Central memory CD8-positive, alpha-beta T cell (primary cell): ENCODE data around the gene ITGA11.
A peak's percentile ranks its signal among the peaks of the same experiment; 100 is the strongest.

Source experiments
- ATAC-seq: fragments of 150-1000 bp; cut with Tn5 transposase; replicated peaks from 2 replicates; pipeline ENCODE4 v1.10.0; 2022; ENCODE audit warnings: mild to moderate bottlenecking, moderate FRiP score, moderate number of reproducible peaks; ENCODE audit not compliant: poor library complexity, severe bottlenecking; ENCODE audit errors: extremely low read depth
- DNase-seq, 2 donors: peaks; one replicate each; pipeline ENCODE4 v3.0.0; 2021; ENCODE audit warnings: low spot score in 2 of 2
- H3K27ac Mint-ChIP-seq: one replicate; pipeline ENCODE4 v1.8.0; 2022; ENCODE audit warnings: low read depth, mild to moderate bottlenecking, moderate library complexity, mixed read lengths
- H3K27me3 Mint-ChIP-seq: one replicate; pipeline ENCODE4 v1.8.0; 2022; ENCODE audit warnings: mixed read lengths
- H3K36me3 Mint-ChIP-seq: one replicate; pipeline ENCODE4 v1.8.0; 2022; ENCODE audit warnings: mild to moderate bottlenecking, moderate library complexity, mixed read lengths; ENCODE audit not compliant: insufficient read depth
- H3K4me1 Mint-ChIP-seq: one replicate; pipeline ENCODE4 v1.8.0; 2022; ENCODE audit warnings: mixed read lengths
- H3K4me3 Mint-ChIP-seq: one replicate; pipeline ENCODE4 v1.8.0; 2022; ENCODE audit warnings: mild to moderate bottlenecking, moderate library complexity, mixed read lengths
- H3K9me3 Mint-ChIP-seq: one replicate; pipeline ENCODE4 v1.8.0; 2022; ENCODE audit warnings: mixed read lengths

Gene ITGA11

DNA sequence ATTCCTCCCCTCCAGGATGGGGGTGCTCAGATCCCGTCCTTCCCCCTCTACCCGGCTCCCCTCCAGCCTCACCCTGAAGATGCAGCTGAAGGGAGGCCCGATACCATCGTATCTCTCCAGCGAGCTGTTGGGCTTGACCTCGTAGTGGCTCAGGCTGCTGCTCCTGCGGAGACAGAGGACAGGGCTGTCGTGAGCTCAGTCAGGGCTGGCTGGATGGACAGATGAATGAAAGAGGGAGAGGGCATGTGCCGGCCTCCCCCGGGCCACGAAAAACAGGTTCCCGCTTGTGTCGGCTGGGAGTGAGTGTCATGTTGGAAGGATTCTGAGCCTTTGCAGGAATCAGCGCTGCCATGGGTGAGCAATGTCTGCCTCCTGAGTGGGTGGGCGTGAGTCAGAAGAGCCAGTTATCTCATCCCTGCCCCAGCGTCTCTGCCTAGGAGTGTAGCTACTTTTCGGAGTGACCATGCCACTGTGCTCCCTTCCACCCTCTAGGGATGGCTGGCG lies 119.2 kb downstream of the ITGA11 start:
- H3K4me3 Mint-ChIP-seq: no peak overlapping the region
- ATAC-seq (no peak), DNase-seq (no peak)
- H3K27ac Mint-ChIP-seq: no peak overlapping the region
- no peaks in the 10 kb centered on the region for H3K4me1 Mint-ChIP-seq
- H3K9me3 Mint-ChIP-seq: no peaks in the 10 kb centered on the region
- H3K36me3 Mint-ChIP-seq: no peaks in the 10 kb centered on the region
- peaks cover 60% of the 10 kb centered on the region for H3K27me3 Mint-ChIP-seq

DNA sequence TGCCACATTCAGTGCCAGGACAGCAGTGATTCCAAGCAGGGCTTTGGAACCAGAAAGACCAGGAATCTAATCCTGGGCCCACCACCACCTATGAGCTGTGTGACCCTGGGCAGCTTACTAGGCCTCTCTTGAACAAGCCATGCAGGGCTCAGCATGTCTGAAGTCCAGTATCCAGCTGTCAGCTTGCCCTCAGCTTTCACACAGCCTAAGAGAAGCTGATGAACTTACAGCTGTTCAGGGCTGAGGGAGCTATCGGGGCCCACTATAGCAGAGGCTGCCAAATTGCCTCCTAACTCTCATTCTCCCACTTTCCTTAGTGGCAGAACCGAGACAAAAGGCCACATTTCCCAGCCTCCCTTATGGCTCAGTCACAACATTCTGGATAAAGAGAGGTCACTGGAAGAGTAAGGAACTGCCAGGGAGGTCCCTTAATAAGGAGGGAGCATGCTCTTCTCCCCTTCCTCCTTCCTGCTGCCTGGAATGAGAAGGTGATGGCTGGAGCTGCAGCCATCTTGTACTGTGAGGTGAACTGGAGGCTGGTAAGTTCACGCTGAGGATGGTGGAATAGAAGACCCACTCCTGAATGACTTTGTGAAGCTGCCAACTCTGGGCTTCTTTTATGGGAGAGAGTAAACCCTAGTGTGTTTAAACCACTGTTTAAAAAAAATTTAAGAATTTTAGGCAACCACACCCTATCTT lies 120.0 kb downstream of the ITGA11 start:
- H3K36me3 Mint-ChIP-seq: no peaks in the 10 kb centered on the region
- no peaks in the 10 kb centered on the region for H3K9me3 Mint-ChIP-seq
- no peak overlapping the region for H3K4me3 Mint-ChIP-seq
- ATAC-seq (no peak), DNase-seq (no peak)
- H3K27me3 Mint-ChIP-seq: peaks cover 60% of the 10 kb centered on the region
- peaks cover under 1% of the 10 kb centered on the region for H3K4me1 Mint-ChIP-seq
- no peak overlapping the region for H3K27ac Mint-ChIP-seq

DNA sequence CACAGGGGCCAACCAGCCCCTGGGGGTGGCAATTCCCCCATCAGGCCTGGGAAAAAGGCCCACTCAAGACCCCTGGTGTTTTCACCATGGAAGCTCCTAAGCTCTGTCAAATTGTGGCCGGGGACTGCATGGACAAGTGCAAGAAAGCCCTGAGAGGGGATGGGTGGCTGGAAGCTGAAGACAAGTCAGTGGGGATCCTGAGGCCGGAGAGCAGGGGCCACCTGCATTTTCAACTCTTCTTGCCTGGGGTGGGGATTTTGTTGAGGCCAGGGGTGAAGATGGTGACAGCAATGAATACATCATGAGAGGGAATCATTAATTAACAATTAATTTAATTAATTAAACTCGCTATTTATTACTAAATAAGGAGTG lies 120.5 kb downstream of the ITGA11 start:
- Mint-ChIP-seq H3K9me3 (no peaks in the 10 kb centered on the region), H3K4me1 (peaks cover 6% of the 10 kb centered on the region), H3K36me3 (no peaks in the 10 kb centered on the region), H3K27me3 (peaks cover 60% of the 10 kb centered on the region), H3K4me3 (no peak overlapping the region), H3K27ac (no peak overlapping the region)
- no peak for DNase-seq
- no peak for ATAC-seq

DNA sequence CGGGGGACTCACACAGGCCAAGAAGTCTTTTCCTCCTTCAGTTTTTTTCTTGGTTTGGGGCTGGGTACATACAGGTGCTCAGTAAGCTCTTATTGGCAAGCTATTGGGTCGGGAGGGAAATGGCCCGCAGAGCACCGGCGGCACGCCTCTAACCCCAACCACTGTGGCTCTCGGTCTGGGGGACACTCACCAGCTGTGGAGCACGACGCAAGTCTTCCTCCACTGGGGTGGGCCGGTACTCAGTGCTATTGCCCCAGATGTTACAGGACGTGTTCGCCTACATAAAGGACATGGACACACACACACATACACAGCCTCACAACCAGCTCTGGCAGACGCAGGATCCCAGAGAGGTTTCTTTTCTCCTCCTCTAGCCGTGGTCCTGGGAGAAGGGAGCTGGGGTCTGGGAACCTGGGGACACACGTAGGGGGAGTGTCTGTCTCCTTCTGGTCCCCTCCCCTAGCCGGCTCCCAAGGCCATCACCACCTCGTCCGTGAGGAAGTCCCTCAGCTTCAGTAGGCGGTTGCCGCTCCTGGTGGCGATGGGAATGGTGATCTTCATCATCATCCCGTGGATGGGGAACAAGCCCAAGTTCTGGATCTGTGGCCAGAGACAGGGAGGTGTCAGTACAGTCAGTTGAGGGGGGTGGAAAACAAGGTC lies 121.0 kb downstream of the ITGA11 start:
- Mint-ChIP-seq H3K27ac (no peak overlapping the region), H3K4me3 (no peak overlapping the region), H3K27me3 (peaks cover 60% of the 10 kb centered on the region), H3K4me1 (peaks cover 10% of the 10 kb centered on the region), H3K9me3 (no peaks in the 10 kb centered on the region), H3K36me3 (no peaks in the 10 kb centered on the region)
- DNase-seq (no peak), ATAC-seq (no peak)

DNA sequence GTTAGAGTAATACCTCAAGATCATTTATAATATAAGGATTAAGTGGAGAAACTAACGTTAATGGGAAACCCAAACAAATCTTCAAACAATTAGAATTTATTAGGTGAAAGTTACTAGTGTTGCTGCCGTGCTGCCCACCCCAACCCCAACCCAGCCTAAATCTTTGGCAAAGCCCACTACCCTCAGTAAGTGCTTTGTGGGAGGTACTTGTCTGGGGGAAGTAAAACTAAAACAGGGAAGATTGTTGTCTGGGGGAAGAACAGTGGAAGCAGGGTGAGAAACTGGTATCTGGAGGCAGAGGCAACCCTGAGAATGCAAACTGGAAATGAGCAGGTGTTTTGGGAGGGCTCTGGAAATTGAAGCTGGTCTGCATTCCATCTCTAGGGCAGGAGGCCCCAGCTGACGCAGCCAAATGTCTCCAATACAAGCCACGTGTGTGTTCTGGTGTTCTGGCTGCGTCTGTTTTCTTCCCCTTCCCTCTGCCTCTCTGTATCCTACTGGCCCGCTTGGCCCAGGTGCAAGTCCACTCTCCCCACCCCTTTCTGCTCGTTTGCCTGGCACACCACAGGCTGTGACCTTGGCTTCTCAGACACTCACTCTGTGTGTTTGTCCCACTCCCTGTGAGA lies 121.7 kb downstream of the ITGA11 start:
- no peak overlapping the region for H3K4me3 Mint-ChIP-seq
- peaks cover 56% of the 10 kb centered on the region for H3K27me3 Mint-ChIP-seq
- ATAC-seq (no peak), DNase-seq (no peak)
- H3K4me1 Mint-ChIP-seq: peaks cover 10% of the 10 kb centered on the region
- no peaks in the 10 kb centered on the region for H3K36me3 Mint-ChIP-seq
- H3K27ac Mint-ChIP-seq: no peak overlapping the region
- H3K9me3 Mint-ChIP-seq: no peaks in the 10 kb centered on the region

DNA sequence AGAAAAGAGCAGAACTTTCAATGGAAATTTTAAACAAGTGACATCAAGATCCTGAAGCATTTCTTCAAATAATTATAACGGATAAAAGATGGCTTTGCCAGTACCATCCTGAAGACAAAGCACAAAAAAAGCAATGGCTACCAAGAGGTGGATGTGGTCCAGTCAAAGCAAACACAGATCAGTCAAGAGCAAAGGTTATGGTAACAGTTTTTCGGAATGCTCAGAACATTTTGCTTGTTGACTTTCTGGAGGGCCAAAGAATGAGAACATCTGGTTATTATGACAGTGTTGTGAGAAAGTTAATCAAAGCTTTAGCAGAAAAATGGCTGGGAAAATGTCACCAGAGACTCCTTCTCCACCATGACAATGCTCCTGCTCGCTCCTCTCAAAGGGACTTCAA lies 122.9 kb downstream of the ITGA11 start:
- Mint-ChIP-seq H3K9me3 (no peaks in the 10 kb centered on the region), H3K36me3 (no peaks in the 10 kb centered on the region), H3K27ac (peak overlapping the region; percentile 55), H3K4me3 (no peak overlapping the region), H3K4me1 (peaks cover 10% of the 10 kb centered on the region), H3K27me3 (peaks cover 44% of the 10 kb centered on the region)
- ATAC-seq (no peak), DNase-seq (no peak)

DNA sequence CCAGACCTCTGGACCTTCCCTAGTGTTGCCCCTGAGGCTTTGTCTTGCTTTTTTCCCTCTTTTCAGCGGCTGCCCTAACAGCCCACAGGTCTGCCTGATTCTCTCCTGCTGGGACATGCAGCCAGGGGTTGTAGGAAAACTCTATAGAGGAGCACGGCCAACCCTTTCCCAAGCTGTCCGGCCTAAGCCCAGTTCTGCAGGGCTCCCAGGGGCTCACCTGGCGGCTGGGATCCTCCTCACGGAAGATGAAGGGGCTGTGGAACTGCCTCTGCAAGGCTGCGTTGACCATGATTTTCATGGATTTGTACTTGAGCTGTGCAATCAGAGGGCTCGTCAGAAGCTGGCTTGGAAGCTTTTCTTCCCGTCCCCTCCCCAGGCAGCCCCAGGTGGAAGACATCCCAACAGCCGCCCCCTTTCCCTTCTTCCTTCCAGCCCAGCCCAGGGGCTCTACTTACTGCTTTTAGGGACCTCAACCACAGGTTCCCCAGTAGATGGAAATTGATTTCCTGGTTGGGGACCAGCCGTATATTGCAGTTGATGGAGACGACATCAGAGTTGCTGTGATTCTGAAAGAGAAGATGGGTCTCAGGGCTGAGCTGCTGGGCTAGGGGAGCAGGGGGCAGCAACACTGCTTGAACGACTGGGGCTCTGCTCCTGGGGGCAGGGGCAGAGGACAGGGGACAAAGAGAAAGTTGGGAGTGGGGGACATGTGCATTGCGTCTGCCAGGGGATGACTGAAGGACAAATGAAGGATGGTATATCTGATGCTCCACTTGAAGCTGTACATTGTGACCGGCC lies 124.6 kb downstream of the ITGA11 start:
- no peaks in the 10 kb centered on the region for H3K36me3 Mint-ChIP-seq
- peaks cover 10% of the 10 kb centered on the region for H3K4me1 Mint-ChIP-seq
- DNase-seq (no peak), ATAC-seq (no peak)
- H3K27ac Mint-ChIP-seq: no peak overlapping the region
- peaks cover 27% of the 10 kb centered on the region for H3K27me3 Mint-ChIP-seq
- no peaks in the 10 kb centered on the region for H3K9me3 Mint-ChIP-seq
- no peak overlapping the region for H3K4me3 Mint-ChIP-seq

DNA sequence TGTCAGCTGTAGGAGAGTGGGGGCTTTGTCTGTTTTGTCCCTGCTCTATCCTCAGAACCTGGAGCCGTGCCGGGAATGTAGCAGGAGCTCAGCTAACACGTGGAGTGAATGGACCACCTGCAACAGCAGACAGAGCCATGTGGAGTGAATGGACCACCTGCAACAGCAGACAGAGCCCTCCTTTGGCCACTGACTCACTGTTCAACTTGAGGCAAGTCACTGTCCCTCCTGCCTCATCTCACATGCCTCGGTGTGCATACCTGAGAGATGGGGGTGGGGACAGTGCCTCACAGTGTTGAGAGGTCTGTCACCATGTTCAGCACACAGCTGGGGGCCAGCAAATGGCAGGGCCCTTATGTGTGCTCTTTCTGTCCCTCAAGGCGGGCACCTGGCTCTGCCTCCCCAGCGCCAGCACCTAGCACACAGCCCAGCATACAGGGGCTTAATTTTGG lies 126.5 kb downstream of the ITGA11 start:
- ATAC-seq: no peak
- Mint-ChIP-seq H3K27me3 (peaks cover 19% of the 10 kb centered on the region), H3K27ac (no peak overlapping the region), H3K4me3 (no peak overlapping the region), H3K4me1 (peaks cover 16% of the 10 kb centered on the region), H3K9me3 (no peaks in the 10 kb centered on the region), H3K36me3 (no peaks in the 10 kb centered on the region)
- DNase-seq: no peak

DNA sequence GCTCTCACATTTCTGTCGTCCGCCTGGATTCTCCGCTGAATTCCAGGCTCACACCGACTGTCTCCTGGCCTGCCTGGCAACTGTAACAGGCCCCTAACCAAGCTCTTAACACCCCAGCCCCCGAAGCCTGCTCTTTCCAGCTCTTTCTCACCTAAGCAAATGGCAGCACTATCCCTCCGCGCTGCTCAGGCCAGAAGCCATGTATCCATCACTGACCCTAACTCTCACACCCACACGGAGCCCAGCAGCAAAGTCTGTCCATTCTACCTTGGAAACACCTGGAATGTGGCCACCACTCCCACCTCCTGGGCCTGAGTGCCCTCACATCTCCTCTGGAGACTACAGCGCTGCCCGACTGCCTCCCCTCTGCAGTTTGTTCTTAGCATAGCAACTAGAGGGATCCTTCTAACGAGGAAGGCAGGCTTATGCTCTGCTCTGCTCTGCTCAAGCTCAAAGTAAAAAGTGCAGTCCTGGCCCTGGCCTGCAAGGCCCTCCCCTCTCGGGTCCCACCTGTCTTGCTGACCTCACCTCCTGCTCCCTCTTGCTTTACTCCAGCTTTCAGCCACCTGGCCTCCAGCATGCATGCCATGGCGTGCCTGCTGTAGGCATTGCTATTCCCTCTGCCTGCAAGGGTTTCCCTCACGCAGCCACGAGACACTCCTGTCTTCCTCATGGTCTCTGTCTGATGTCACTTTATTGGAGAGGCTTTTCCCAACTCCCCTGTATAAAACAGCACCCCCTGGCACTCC lies 127.2 kb downstream of the ITGA11 start:
- DNase-seq (no peak), ATAC-seq (no peak)
- no peaks in the 10 kb centered on the region for H3K9me3 Mint-ChIP-seq
- H3K4me1 Mint-ChIP-seq: peaks cover 17% of the 10 kb centered on the region
- no peak overlapping the region for H3K27ac Mint-ChIP-seq
- no peaks in the 10 kb centered on the region for H3K36me3 Mint-ChIP-seq
- no peak overlapping the region for H3K4me3 Mint-ChIP-seq
- H3K27me3 Mint-ChIP-seq: peaks cover 19% of the 10 kb centered on the region

DNA sequence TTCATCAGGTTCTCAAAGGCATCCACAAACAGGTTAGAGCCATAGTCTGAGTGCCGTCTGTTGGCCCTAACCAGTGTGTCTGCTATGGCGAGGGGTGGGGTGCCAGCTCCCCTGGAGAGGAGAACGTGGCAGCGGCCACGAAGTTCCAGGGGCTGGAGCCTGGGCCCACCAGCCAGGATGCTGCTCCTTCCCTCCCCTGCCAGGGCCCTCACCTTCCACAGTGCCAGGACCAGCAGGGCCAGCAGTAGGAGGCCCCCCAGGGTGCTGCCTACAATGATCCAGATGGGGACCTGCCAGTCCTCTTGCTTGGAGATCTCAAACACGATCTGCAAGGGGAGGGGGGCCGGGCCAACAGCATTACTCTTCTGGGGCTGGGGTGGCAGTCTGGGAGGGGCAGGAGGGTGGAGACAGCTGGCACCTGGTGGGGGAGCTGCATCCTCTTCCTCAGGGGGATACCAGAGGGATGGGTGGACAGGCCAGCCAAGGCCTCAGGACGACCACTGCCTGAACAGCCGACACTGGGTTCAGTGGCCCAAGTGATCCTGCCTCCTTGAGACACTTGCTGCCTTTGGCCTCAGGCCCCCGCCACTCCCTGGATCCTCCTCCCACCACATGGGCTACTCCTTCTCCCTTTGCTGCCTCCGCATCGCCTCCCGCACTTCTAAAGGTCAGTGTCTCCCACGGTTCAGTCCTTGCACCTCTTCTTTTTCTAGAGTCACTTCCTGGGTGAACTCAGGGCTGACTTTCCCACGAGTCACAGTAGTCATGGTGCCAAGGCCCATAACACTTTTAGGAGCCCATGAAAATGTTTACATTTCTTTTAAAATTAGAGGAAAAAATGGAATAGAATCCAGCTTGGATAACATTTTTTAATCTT lies 128.2 kb downstream of the ITGA11 start:
- DNase-seq (no peak), ATAC-seq (no peak)
- H3K36me3 Mint-ChIP-seq: no peaks in the 10 kb centered on the region
- no peaks in the 10 kb centered on the region for H3K9me3 Mint-ChIP-seq
- H3K4me1 Mint-ChIP-seq: peaks cover 25% of the 10 kb centered on the region
- no peak overlapping the region for H3K4me3 Mint-ChIP-seq
- H3K27me3 Mint-ChIP-seq: peaks cover 19% of the 10 kb centered on the region
- no peak overlapping the region for H3K27ac Mint-ChIP-seq

DNA sequence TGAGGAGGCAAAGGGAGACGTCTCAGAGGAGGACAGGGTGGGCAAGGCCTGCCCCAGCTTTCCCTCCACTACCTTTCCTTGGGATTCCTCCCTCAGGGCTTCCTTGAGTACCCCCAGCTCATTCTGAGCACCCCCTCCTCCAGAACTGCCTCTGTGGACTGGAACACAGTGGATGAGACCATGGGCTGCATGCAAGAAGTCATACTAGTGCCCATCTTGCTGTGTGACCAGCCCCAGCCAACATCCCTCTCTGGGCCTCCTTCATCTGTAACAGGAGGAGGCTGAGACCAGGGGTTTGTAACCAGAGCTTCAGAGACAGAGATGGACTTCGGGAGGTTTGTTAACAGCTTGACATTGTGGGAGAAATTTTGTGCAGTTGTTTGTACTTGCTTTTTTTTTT lies 128.8 kb downstream of the ITGA11 start:
- H3K9me3 Mint-ChIP-seq: no peaks in the 10 kb centered on the region
- DNase-seq: no peak
- peaks cover 19% of the 10 kb centered on the region for H3K27me3 Mint-ChIP-seq
- H3K27ac Mint-ChIP-seq: no peak overlapping the region
- no peak for ATAC-seq
- no peaks in the 10 kb centered on the region for H3K36me3 Mint-ChIP-seq
- peaks cover 25% of the 10 kb centered on the region for H3K4me1 Mint-ChIP-seq
- no peak overlapping the region for H3K4me3 Mint-ChIP-seq
